ENCODE data around the gene NTM.

NTM gene

DNA sequence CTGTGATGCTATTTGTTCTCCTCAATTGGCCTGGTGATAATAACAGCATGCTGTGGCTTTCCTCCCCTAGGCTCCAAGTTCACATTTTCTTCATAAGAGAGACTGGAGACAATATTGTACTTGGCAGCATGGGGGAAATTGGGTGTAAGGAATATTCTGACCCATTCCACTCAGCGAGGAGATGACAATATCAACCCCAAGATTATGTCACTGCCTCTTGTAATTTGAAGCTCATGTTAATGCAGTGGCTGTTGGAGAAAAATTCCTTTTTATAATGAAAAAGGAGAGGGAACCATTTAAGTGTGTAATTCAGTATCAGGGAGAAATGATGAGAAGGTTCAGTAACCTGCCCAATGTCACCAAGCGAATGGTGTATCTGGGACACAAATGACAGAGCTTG is 665.8 kb downstream of the NTM start:
- no peak overlapping the region for H3K4me2 ChIP-seq (ENCODE audit: low read length)
- H3K9ac ChIP-seq (ENCODE audit: low read length), result no peak overlapping the region
- no peaks in the 10 kb centered on the region for H3K9me2 ChIP-seq (ENCODE audit: low read depth, low read length)
- no peaks in the 10 kb centered on the region for H3K4me1 ChIP-seq (ENCODE audit: insufficient read depth, low read length, severe bottlenecking)
- H3K79me2 ChIP-seq (ENCODE audit: insufficient read depth, low read length), result no peaks in the 10 kb centered on the region
- H2AFZ ChIP-seq (ENCODE audit: low read length), result no peak overlapping the region
- TF ChIP-seq EZH2 (IDR thresholded peaks at IDR 0.05; ENCODE audit: borderline replicate concordance, low read length), result no peak
- TF ChIP-seq, protein P1, sequence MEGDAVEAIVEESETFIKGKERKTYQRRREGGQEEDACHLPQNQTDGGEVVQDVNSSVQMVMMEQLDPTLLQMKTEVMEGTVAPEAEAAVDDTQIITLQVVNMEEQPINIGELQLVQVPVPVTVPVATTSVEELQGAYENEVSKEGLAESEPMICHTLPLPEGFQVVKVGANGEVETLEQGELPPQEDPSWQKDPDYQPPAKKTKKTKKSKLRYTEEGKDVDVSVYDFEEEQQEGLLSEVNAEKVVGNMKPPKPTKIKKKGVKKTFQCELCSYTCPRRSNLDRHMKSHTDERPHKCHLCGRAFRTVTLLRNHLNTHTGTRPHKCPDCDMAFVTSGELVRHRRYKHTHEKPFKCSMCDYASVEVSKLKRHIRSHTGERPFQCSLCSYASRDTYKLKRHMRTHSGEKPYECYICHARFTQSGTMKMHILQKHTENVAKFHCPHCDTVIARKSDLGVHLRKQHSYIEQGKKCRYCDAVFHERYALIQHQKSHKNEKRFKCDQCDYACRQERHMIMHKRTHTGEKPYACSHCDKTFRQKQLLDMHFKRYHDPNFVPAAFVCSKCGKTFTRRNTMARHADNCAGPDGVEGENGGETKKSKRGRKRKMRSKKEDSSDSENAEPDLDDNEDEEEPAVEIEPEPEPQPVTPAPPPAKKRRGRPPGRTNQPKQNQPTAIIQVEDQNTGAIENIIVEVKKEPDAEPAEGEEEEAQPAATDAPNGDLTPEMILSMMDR (IDR thresholded peaks at IDR 0.05; ENCODE audit: low read length), result no peak
- H3K27me3 ChIP-seq (ENCODE audit: insufficient read depth, low read length), result no peaks in the 10 kb centered on the region
- no peaks in the 10 kb centered on the region for H3K36me3 ChIP-seq (ENCODE audit: insufficient read depth, low read length)
- no peaks in the 10 kb centered on the region for H3F3A ChIP-seq (ENCODE audit: insufficient read depth, low read length)
- H4K20me1 ChIP-seq (ENCODE audit: insufficient read depth, low read length), result no peaks in the 10 kb centered on the region
- H3K27ac ChIP-seq (ENCODE audit: low read depth, low read length, poor library complexity, severe bottlenecking), result no peak overlapping the region
- no peak overlapping the region for H3K4me3 ChIP-seq (ENCODE audit: low read depth, low read length, poor library complexity, severe bottlenecking)
- H3K9me3 ChIP-seq (ENCODE audit: low read length), result no peaks in the 10 kb centered on the region

DNA sequence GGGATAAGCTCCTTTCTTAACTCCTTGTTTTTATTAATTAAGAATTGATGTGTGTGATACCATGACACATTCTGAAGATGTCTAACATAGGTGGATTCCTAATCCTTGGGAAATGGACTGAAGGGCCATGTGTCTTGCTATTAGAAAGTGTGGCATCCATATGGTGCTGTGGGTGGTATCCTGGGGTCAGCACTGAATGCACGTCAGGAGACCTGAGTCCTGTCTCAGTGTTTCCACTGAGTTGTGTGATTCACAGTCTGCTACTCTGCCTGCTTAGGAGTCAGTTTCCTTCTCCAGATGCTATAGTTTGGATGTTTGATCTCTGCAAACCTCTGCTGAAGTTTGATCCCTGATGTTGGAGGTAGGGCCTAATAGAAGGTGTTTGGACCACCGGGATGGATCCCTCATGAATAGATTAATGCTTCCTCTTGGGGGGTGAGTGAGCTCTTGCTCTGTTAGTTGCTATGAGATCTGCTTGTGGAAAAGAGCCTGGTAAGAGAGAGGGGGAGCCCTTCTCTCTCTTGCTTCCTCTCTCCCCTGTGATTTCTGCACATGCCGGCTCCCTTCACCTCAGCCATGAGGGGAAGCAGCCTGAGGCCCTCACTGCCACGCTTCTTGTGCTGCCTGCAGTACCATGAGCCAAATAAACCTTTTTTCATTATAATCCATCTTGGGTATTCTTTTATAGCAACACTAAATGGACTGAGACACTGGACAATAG is 666.5 kb downstream of the NTM start:
- Histone ChIP-seq H3K79me2 (ENCODE audit: insufficient read depth, low read length) (no peaks in the 10 kb centered on the region), H3F3A (ENCODE audit: insufficient read depth, low read length) (no peaks in the 10 kb centered on the region)

DNA sequence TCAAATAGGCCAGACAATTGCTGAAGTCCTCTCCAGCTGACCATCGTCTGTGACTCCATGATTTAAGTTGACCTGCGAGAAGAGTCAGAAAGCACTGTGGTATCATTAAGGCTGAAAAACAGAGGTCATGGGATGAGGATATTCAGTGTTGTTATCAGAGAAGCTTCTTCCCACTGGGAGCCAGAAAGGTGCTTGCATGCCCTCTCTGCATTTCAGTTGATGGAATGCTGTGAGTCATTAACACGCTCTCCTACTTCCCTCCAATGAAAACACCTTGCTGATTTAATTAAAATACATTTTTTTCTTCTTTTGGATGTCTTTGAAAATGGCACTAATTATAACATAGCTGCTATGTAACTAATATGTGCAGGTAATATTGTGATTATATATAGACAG is 667.0 kb downstream of the NTM start:
- no peaks in the 10 kb centered on the region for H3K9me2 ChIP-seq (ENCODE audit: low read depth, low read length)
- no peaks in the 10 kb centered on the region for H3K9me3 ChIP-seq (ENCODE audit: low read length)
- no peak overlapping the region for H3K4me2 ChIP-seq (ENCODE audit: low read length)
- no peak overlapping the region for H3K9ac ChIP-seq (ENCODE audit: low read length)
- no peak overlapping the region for H2AFZ ChIP-seq (ENCODE audit: low read length)
- TF ChIP-seq EZH2 (IDR thresholded peaks at IDR 0.05; ENCODE audit: borderline replicate concordance, low read length), result no peak
- TF ChIP-seq, protein P1 (IDR thresholded peaks at IDR 0.05; ENCODE audit: low read length), result no peak
- H4K20me1 ChIP-seq (ENCODE audit: insufficient read depth, low read length), result no peaks in the 10 kb centered on the region
- H3K4me3 ChIP-seq (ENCODE audit: low read depth, low read length, poor library complexity, severe bottlenecking), result no peak overlapping the region
- no peaks in the 10 kb centered on the region for H3K4me1 ChIP-seq (ENCODE audit: insufficient read depth, low read length, severe bottlenecking)
- H3K36me3 ChIP-seq (ENCODE audit: insufficient read depth, low read length), result no peaks in the 10 kb centered on the region
- H3K27ac ChIP-seq (ENCODE audit: low read depth, low read length, poor library complexity, severe bottlenecking), result no peak overlapping the region
- H3F3A ChIP-seq (ENCODE audit: insufficient read depth, low read length), result no peaks in the 10 kb centered on the region
- no peaks in the 10 kb centered on the region for H3K27me3 ChIP-seq (ENCODE audit: insufficient read depth, low read length)
- H3K79me2 ChIP-seq (ENCODE audit: insufficient read depth, low read length), result no peaks in the 10 kb centered on the region

More for the DNA sequence above, 666.5 kb downstream of the NTM start:
- Histone ChIP-seq H3K36me3 (ENCODE audit: insufficient read depth, low read length) (no peaks in the 10 kb centered on the region), H4K20me1 (ENCODE audit: insufficient read depth, low read length) (no peaks in the 10 kb centered on the region), H3K4me3 (ENCODE audit: low read depth, low read length, poor library complexity, severe bottlenecking) (no peak overlapping the region), H3K27me3 (ENCODE audit: insufficient read depth, low read length) (no peaks in the 10 kb centered on the region), H3K27ac (ENCODE audit: low read depth, low read length, poor library complexity, severe bottlenecking) (no peak overlapping the region), H3K4me1 (ENCODE audit: insufficient read depth, low read length, severe bottlenecking) (no peaks in the 10 kb centered on the region), H2AFZ (ENCODE audit: low read length) (no peak overlapping the region), H3K9ac (ENCODE audit: low read length) (no peak overlapping the region), H3K9me3 (ENCODE audit: low read length) (no peaks in the 10 kb centered on the region), H3K9me2 (ENCODE audit: low read depth, low read length) (no peaks in the 10 kb centered on the region), H3K4me2 (ENCODE audit: low read length) (no peak overlapping the region)
- TF ChIP-seq, protein P1 (IDR thresholded peaks at IDR 0.05; ENCODE audit: low read length), result no peak
- no peak for TF ChIP-seq EZH2 (IDR thresholded peaks at IDR 0.05; ENCODE audit: borderline replicate concordance, low read length)

Data from OCI-LY1 (cell line).